ENCODE data around the gene REC114.
"Not testable (repeated sequence)": the region's sequence is repeated elsewhere in the genome, so short reads cannot be mapped to it uniquely, and the experiment has no call there.

The REC114 gene

DNA sequence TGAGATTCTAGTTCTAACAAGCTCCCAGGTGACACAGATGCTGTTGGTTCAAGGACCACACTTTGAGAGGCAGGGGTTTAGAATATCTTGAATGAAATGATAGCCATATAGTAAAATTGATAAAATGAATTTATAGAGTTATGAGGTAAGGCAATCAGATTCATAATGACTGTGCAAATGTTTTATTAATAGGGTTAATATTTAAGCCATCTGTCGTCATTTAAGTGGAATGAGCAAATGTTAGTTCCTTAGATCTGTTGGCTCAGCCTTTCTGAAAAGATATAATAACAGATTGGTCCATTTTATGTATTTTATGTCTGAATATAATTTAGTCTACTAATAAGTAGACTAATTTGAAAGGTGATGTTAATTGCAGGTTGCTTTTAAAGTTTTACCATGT is 12.9 kb downstream of the REC114 start:
- DNase-seq, result no peak

DNA sequence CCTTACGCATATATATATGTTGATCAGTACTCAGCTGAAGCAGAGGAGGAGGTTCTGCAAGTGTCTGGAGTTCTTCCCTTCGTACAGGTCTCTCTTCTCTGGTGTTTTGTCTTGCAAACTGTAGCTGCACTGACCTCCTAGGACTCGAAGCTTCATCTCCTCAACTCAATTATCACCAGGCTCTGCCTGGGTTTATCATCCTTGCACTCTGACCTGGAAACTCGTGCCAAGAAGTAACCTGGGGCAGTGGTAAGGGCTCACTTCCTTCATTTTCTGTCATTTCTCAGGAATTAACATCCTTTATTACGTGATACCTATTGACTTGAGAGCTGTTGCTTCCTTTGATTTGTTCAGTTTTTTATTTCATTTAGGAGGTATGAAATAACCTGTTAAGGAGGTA is 14.4 kb downstream of the REC114 start:
- DNase-seq, result no peak

DNA sequence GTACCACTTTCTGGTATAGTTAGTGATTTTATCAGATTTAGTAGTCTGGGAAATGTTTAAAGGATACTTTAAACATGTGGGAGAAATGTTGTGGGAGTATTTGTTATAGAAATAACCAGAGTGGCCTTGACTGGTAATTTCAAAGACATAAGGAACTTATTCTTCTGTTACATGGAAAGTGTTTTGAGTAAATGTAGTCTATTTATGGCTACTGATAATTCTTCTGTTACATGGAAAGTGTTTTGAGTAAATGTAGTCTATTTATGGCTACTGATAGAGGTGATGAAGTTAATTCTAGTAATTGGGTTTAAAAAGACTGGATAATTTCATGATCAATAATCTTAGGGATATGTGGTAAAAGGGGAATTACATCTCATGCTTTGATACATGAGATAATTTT is 17.7 kb downstream of the REC114 start:
- DNase-seq, result no peak

DNA sequence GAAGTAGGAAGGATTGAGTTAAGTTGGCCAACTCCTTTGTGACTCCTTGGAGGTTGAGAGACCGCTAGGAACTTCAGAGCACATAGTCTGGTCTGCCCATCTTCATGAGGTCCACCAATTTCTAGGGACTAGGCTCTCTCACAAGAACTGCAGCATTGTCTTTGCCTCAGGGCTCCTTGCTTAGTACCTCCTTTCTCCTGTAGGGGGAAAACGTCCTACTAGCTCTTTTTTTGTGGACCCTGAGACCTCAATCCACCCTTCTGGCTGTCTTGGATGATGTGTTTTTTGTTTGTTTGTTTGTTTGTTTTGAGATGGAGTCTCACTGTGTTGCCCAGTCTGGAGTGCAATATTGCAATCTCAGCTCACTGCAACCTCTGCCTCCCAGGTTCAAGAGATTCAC is 21.6 kb downstream of the REC114 start:
- peak; percentile 1 for DNase-seq

DNA sequence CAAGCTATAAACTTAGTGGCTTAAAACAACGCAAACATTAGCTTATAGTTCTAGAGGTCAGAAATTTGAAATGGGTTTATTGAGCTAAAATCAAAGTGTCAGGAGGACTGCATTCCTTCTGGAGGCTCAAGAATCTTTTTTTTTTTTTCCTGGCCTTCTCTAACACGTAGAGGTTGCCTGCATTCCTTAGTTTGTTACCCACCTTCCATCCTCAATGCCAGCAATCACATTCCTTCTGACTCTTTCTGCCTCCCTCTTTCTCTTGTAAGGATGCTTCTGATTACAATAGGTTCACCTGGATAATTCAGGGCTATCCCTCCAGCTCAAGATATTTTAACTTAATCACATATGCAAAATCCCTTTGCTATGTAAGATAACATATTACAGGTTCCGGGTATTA is 24.8 kb downstream of the REC114 start:
- no peak for DNase-seq

DNA sequence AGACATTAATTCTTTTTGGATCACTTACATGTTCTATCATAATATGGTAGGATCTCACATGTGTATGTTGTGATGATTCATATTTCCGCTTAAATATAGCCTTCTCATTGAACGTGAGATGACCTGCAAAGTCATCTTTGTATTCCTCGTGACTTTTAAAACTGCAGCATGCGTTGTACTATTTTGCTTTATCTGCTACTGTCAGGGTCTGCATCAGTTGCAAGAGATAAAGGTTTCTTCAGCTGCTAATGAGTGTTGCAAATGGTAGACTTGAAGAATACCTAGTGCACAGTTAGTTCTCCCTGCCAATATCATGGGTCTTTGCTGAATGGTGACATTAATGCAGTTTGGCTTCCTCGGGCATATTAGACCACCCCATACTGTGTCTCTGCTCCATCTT is 31.8 kb downstream of the REC114 start:
- no peak for DNase-seq

DNA sequence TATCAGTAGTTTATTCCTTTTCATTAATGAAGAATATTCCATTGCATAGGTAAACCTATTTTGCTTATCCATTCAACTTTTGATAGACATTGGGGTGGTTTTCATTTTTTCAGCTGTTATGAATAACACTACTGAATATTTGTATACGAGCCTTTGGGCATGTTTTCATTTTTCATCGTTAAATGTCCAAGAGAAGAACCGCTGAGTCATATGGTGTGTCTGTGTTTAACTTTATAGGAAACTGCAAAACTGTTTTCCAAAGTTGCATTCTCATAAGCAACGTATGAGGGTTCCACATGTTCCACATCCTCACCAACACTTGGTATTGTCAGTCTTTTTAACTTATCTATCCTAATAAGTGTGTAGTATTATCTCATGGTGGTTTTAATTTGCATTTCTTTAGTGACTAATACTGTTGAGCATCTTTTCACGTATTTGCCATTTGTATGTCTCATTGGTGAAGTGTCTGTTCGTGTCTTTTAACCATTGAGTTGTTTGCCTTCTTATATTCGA is 33.8 kb downstream of the REC114 start:
- no peak for DNase-seq

DNA sequence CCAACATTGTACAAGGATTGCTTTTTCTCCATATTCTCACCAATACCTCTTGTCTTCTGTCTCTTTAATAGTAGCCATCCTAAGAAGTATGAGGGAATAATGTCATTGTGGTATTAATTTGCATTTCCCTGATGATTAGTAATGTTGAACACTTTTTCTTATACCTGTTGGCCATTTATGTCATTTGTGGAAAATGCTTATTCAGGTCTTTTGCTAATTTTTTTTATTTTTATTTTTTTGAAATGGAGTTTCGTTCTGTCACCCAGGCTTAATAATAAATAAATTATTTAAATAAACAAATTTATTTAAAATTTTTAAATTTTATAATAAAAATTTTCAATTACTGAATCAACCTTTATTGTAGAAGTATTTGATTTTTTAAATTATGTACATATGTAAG is 37.1 kb downstream of the REC114 start:
- DNase-seq, result no peak

DNA sequence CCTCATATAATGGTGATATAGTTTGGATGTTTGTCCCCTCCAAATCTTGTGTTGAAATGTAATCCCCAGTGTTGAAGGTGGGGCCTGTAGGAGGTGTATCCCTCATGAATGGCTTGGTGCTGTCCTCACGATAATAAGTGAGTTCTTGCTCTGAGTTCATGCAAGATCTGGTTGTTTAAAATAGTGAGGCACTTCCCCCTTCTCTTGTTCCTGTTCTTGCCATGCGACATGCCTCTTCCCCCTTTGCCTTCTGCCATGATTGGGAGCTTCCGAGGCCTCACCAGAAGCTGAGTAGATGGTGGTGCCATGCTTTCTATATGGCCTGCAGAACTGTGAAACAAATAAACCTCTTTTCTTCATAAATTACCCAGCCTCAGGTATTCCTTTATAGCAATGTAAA is 39.2 kb downstream of the REC114 start:
- no peak for DNase-seq

DNA sequence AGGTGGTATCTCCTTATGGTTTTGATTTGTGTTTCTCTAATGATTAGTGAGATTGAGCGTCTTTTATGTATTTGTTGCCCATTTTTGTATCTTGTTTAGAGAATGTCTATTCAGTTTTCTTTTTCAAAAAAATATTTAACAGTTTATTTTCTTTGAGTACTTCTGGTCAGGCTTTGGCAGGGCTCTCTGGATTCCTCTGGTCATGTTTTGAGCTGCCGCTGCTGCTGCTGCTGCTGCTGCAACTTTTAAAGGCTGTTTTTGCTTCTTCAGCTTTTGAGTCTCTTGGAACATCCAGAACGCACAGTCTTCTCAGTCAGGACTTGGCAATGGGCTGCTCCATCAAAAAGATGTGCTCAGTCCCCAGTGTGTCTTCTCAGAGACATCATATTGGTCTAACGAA is 40.1 kb downstream of the REC114 start:
- DNase-seq, result no peak

DNA sequence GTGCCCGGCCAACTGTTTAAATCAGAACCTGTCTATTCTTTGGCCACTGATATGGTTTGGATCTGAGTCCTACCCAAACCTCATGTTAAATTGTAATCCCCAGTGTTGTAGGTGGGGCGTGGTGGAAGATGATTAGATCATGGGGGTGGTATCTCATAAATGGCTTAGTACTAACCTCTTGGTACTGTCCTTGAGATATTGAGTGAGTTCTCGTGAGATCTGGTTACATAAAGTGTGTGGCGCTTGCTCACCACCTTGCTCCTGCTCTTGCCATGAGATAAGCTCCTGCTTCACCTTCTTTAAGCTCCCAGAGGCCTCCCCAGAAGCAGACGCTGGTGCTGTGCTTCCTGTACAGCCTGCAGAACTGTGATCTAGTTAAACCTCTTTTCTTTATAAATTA is 42.4 kb downstream of the REC114 start:
- DNase-seq, result no peak

DNA sequence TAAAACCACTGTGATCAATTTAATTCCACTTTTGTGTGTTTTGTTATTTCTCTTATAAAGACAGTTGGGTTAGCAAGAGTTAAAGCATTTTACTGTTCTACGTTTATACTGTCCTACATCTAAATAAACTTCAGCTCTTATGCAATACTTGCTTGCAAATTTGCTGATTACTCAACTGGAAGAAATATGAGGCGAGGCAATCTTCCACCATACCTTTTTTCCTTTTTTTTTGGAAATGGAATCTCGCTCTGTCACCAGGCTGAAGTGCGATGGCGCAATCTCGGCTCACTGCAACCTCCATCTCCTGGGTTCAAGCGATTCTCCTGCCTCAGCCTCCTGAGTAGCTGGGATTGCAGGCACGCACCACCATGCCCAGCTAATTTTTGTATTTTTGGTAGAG is 42.9 kb downstream of the REC114 start:
- not testable (repeated sequence) for DNase-seq

DNA sequence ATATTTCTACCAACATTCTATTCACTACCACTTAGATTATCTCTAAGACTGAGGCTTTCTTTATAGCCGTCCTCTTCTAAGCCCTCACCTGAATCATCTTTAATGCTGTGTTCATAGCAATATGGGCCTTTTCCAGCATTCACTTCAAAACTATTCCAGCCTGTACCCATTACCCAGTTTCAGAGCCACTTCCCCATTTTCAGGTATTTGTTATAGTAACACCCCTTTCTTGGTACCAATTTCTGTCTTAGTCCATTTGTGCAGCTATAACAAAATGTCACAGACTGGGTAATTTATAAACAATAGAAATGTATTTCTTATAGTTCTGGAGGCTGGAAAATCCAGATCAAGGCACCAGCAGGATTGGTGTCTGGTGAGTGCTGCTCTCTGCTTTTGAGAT is 45.7 kb downstream of the REC114 start:
- DNase-seq, result no peak

DNA sequence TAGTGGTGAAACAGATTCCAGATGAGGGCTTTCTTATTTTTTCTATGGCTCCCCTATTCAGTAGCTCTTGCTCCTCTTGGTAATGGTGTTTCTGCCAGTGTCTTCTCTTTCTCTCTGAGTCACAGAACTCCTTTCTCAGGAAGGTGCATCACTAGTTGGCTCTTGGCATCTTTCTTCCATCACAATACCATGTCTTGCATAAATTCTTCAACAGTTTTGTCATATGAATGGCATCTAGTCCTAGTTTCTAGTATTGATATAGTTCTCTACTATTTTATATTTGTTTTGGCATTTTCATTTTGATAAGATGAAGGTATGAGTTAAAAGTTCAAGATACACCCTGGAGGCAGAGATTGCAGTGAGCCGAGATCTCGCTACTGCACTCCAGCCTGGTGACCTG is 51.0 kb downstream of the REC114 start:
- no peak for DNase-seq

DNA sequence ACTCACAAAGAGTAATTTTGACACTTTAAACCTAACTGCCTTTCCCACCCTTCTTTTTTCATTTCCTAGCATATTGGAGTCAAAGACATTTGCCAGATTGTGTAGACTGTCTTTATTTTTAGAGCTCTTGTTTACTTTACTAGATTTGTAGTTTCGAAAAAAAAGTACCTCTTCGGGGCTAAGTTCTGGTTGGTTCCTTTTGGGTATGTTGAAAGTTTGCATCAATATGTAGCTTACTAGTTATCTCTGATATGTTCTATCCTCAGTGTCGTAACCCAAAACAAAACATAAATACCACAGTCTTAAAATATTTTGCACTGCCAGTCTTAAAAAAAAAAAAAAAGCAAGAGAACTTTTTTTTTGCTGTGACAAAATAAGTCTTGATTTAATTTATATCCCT is 52.2 kb downstream of the REC114 start:
- no peak for DNase-seq

DNA sequence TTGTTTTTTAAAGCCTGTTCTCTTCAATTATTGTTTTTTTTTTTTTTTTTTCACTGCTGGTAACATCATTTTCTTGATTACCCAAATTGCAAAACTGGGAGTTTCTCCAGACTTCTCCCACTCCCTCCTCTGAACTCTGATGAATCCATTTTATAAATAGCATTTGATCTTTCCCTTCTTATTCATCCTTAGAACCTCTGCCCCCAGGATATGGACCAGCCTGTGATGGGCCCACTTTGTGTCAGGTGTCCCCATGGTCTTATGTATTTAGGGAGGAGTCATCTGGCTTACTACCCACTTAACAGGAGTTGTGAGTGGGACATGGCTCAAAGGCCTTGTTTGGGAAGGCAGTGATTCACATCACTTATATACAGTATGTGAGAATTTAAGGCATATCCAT is 57.7 kb downstream of the REC114 start:
- DNase-seq, result no peak

DNA sequence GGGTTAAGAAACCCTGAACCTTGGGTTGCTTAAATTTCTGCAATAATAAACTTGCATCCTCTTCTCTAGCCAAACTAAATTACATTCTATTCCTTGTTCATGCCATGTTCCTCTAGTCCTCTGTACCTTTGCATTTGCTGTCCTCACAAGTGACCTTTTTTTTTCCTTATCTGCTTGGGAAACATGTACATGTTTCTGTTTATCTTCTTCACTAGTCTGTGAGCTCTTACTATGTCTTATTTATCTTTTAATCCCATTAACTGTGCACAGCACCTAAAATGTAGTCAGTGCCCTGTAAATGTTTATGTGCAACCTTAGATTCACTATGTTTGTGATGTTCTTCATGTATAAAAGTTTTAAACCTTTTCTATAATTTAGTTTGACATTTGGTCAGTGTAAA is 61.9 kb downstream of the REC114 start:
- DNase-seq, result no peak

DNA sequence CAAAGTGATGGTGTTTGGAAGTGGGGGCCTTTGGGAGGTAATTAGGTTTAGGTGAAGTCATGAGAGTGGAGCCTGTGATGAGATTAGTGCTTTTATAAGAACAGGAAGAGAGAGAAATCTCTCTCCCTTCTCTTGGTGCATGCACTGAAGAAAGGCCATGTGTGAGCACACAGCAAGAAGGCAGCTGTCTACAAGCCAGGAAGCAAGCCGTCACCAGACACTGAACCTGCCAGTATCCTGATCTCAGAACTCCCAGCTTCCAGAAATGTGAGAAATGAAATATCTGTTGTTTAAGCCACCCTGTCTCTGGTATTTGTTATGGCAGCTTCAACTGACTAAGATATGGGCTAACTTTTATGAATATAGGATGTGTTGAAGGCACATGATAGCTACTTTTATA is 72.6 kb downstream of the REC114 start:
- DNase-seq, result no peak

DNA sequence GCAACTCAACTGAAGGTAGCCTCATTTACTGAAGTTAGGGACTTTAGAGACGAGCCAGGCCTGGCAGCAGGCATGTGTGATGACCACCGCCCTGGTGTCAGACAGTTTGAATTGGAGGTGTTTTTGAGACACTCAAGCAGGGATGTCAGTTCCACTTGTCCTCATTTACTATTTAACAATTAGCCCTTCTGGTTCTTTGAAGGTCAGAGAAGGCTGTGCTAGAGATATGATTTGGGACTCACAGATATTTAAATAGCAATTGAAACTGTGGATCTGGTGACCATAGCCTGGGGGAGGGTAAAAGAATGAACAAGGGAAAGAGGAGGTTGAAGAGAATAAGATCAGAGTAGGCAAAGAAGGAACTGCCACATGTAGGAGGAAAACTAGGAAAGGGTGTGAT is 74.6 kb downstream of the REC114 start:
- DNase-seq, result no peak

DNA sequence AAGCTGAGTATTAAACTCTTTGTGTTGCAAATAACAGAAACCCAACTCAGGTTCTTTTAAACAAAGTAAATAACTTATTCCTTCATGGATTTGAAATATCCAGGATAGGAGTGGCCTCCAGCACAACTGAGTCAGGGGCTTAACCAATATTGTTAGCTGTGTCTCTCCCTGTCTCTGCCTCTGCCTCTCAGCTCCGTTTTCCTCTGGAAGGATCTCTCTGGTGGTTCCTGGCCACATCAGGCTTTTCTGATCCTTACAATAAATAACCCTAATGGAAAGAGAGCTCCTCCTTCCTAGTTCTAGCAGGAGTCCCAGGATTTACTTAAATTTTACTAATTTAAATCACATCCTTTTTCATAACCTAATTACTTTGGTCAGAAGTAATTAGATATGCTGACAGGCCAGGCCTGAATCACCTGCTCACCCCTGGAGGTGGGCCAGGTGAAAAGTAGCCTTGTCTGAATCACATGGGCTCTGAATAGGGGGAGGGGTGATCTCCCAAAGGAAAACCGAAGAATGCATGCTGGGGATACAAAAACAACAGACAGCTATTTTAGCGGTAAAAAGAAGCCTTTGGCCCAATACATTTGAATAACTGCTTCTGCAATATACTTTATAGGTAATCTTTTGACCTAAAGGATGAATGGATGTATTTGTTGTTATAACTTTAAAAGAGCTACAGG is 75.4 kb downstream of the REC114 start:
- no peak for DNase-seq

DNA sequence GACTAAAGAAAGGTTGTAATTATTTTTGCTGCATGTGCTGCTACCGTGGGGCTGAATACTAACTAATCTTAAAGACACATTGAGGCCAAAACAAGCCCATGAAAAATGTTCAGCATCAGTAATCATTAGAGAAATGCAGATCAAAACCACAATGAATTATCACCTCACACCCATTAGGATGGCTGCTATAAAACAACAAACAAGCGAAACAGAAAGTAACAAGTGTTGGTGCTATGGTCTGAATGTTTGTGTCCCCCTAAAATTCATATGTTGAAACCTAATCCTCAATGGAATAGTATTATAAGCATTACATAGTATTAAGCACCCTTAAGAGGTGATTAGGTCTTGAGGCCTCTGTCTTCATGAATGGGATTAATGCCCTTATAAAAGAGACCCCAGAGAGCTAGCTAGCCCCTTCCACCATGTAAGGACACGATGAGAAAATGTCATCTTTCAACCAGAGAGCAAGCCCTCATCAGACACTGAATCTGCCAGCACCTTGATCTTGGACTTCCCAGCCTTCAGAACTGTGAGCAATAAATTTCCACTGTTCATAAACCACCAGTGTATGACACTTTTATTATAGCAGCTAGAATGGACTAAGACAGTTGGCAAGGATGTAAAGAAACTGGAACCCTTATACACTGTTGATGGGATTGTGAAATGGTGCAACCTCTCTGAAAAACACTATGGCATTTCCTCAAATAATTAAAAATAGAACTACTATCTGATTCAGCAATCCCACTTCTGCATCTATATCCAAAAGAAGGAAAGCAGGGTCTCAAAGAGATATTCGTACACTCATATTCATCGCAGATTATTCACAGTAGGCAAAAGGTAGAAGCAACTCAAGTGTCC is 76.1 kb downstream of the REC114 start:
- DNase-seq, result no peak

DNA sequence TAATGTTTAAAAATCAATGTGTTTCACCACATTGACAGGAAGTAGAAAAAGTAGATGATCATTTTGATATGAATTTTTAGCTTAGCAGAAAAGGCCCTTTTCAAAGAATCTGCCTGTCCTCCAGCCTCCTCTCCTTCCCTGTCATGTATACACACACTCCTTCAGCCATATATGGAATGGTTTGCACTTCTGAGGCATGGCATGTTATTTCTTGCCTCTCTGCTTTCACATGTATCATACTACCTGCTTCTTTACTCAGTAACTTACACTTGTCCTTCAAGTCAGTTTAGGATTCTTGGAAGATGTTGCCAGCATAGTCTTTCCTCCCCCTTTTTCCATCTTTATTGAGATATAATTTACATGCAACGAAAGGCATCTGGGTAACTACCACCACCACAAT is 79.0 kb downstream of the REC114 start:
- DNase-seq, result no peak

DNA sequence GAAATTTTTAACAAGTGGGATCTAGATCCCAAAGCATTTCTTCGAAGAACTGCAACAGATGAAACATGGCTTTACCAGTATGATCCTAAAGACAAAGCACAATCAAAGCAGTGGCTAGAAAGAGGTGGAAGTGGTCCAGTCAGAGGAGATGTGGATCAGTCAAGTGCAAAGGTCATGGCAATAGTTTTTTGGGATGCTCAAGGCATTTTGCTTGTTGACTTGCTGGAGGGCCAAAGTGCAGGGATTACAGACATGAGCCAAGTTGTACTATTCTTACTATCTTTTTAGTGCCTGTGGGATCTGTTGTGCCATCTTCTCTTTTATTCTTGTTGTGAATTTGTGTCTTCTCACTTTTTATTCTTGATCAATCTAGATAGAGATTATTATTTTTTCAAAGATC is 82.0 kb downstream of the REC114 start:
- no peak for DNase-seq

DNA sequence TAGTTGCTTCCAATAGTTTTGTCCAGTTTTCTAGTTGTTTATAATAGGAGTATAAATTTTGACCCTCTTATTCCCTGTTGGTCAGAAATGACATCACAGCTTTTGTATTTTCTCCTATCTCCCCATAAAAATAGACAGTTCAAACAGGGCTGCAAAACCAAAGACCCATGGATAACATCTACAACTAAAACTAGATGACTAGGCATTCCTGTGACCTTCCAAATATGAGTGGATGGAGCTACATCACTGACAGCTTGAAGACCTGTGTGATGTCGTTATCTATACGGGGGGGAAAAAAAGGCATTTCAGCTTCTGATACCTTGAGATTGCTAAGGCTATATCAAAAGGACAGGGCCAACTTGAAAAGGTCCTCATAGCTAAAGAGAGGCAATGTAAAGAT is 84.6 kb downstream of the REC114 start:
- DNase-seq, result no peak
